Panc1 (cell line): ENCODE measurements around the gene ITGA3. TPM values are rescaled to one million over a fixed set of nuclear protein-coding genes. Genes with fewer than 3 reads are reported as not detected.

Source experiments
- ATAC-seq: fragments of 200-7000 bp; cut with Tn5 transposase; 2 replicates; pipeline ENCODE4 v1.9.1; 2020; ENCODE audit warnings: mild to moderate bottlenecking, moderate library complexity
- BruUV-seq: library from RNA; stranded (reverse); fragments of 400-500 nt; replicated peaks from 2 replicates; lab custom pipeline; 2021; lab: Mats Ljungman, UMichigan
- CTCF ChIA-PET: fragments of 300-600 bp; sonication (Branson Sonifier 250); formaldehyde crosslinking; loops from one replicate; lab custom pipeline; 2022; ENCODE audit warnings: antibody characterized with exemption; lab: Charles Lee
- POLR2A ChIA-PET: fragments of 300-600 bp; sonication (Branson Sonifier 250); formaldehyde crosslinking; loops from one replicate; lab custom pipeline; 2022; ENCODE audit warnings: antibody characterized with exemption; lab: Charles Lee
- DNase-seq: peaks from one replicate; pipeline ENCODE4 v3.0.0-alpha.2; 2010; ENCODE audit warnings: low read depth, low spot score
- H3K27ac ChIP-seq: 2 replicates; pipeline ENCODE4 v1.5.1; 2011; ENCODE audit warnings: mild to moderate bottlenecking, low read length, inconsistent platforms
- H3K27me3 ChIP-seq: fragments of 200-500 bp; sonication (Bioruptor generic); 2 replicates; pipeline ENCODE4 v1.6.0; 2014; ENCODE audit warnings: low read length, inconsistent platforms; ENCODE audit not compliant: control insufficient read depth, insufficient read depth
- H3K36me3 ChIP-seq: fragments of 200-500 bp; sonication (Bioruptor generic); 2 replicates; pipeline ENCODE4 v1.5.1; 2014; ENCODE audit warnings: inconsistent platforms, mild to moderate bottlenecking, low read length, moderate library complexity; ENCODE audit not compliant: control insufficient read depth, insufficient read depth
- H3K4me1 ChIP-seq: 2 replicates; pipeline ENCODE4 v1.5.1; 2011; ENCODE audit warnings: inconsistent platforms, mild to moderate bottlenecking, low read length, moderate library complexity; ENCODE audit not compliant: control insufficient read depth, insufficient read depth
- H3K4me3 ChIP-seq, 2 experiments: 2 replicates each; pipeline ENCODE4 v1.5.1; 2011 to 2012; ENCODE audit warnings: low read depth in 2 of 2, low read length in 2 of 2, mild to moderate bottlenecking in 2 of 2, inconsistent platforms in 1 of 2, moderate library complexity in 1 of 2
- H3K9me3 ChIP-seq: fragments of 200-500 bp; sonication (Bioruptor generic); 2 replicates; pipeline ENCODE4 v1.5.1; 2014; ENCODE audit warnings: low read depth, mild to moderate bottlenecking, inconsistent platforms, low read length, moderate library complexity; ENCODE audit not compliant: control insufficient read depth, insufficient read depth
- POLR2AphosphoS5 ChIP-seq: IDR thresholded peaks from 2 replicates; pipeline ENCODE4 v1.6.1; 2012; ENCODE audit warnings: mild to moderate bottlenecking, low read depth, low read length, moderate library complexity
- SIN3A ChIP-seq: IDR thresholded peaks from 2 replicates; pipeline ENCODE4 v1.6.1; 2012; ENCODE audit warnings: low read depth, mild to moderate bottlenecking, low read length, moderate library complexity, borderline replicate concordance; ENCODE audit not compliant: insufficient read depth
- TCF7L2 ChIP-seq: IDR thresholded peaks from 2 replicates; pipeline ENCODE4 v1.6.1; 2011; ENCODE audit warnings: mild to moderate bottlenecking, low read depth, low read length, inconsistent platforms
- in situ Hi-C: cut with HindIII; loops from 2 replicates; pipeline ENCODE4 v1.10.0; 2016; ENCODE audit warnings: low sequenced_read_pairs, low pct_unique_long_range_greater_than_20kb
- intact Hi-C: fragments of 100-400 bp; cut with micrococcal nuclease; formaldehyde crosslinking; loops from one replicate; pipeline ENCODE4 v1.10.0; 2022; ENCODE audit not compliant: unreplicated experiment
- total RNA-seq: library from RNA; stranded (reverse); gene quantifications from one replicate; pipeline ENCODE4 v1.2.1, GENCODE V29; 2021; ENCODE audit not compliant: unreplicated experiment
- TF ChIP-seq, protein P1 (sequence below): fragments of 450-650 bp; IDR thresholded peaks from 2 replicates; pipeline ENCODE4 v1.5.1; 2017; ENCODE audit warnings: mild to moderate bottlenecking
- TF ChIP-seq, protein P2 (sequence below), 2 experiments: IDR thresholded peaks; 2 replicates each; pipeline ENCODE4 v1.6.1; 2011 to 2012; ENCODE audit warnings: low read depth in 2 of 2, control low read depth in 1 of 2, low read length in 1 of 2, mild to moderate bottlenecking in 1 of 2, moderate library complexity in 1 of 2; ENCODE audit not compliant: insufficient read depth in 1 of 2

Gene ITGA3
- total RNA-seq, 1 experiment from 2014 or later, result 439 TPM

DNA sequence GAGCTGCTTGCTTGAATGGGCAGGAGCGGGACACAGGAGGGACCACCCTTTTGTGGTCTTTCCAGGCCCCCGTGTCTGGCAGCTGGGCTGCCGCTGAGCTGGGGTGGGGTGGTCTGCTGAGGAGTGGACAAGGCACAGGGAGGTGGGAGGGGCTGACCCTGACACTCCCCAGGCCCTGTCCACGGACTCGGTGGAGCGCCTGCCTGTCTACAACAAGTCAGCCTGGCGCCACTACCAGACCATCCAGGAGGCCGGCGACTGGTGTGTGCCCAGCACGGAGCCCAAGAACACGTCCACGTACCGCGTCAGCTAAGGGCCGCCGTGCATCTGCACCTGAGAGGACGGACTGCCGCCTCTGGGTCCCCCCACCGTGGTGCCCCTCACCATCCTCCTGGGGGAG is 53.9 kb downstream of the ITGA3 start:
- no peak for ATAC-seq
- Histone ChIP-seq H3K9me3 (no peaks in the 10 kb centered on the region), H3K4me3 (no peak overlapping the region), H3K4me1 (peaks cover 15% of the 10 kb centered on the region), H3K36me3 (no peaks in the 10 kb centered on the region), H3K27ac (no peak overlapping the region), H3K27me3 (no peaks in the 10 kb centered on the region)
- TF ChIP-seq POLR2AphosphoS5 (no peak), TCF7L2 (no peak), SIN3A (no peak)
- TF ChIP-seq, protein P1, sequence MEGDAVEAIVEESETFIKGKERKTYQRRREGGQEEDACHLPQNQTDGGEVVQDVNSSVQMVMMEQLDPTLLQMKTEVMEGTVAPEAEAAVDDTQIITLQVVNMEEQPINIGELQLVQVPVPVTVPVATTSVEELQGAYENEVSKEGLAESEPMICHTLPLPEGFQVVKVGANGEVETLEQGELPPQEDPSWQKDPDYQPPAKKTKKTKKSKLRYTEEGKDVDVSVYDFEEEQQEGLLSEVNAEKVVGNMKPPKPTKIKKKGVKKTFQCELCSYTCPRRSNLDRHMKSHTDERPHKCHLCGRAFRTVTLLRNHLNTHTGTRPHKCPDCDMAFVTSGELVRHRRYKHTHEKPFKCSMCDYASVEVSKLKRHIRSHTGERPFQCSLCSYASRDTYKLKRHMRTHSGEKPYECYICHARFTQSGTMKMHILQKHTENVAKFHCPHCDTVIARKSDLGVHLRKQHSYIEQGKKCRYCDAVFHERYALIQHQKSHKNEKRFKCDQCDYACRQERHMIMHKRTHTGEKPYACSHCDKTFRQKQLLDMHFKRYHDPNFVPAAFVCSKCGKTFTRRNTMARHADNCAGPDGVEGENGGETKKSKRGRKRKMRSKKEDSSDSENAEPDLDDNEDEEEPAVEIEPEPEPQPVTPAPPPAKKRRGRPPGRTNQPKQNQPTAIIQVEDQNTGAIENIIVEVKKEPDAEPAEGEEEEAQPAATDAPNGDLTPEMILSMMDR, result no peak
- TF ChIP-seq, protein P2, sequence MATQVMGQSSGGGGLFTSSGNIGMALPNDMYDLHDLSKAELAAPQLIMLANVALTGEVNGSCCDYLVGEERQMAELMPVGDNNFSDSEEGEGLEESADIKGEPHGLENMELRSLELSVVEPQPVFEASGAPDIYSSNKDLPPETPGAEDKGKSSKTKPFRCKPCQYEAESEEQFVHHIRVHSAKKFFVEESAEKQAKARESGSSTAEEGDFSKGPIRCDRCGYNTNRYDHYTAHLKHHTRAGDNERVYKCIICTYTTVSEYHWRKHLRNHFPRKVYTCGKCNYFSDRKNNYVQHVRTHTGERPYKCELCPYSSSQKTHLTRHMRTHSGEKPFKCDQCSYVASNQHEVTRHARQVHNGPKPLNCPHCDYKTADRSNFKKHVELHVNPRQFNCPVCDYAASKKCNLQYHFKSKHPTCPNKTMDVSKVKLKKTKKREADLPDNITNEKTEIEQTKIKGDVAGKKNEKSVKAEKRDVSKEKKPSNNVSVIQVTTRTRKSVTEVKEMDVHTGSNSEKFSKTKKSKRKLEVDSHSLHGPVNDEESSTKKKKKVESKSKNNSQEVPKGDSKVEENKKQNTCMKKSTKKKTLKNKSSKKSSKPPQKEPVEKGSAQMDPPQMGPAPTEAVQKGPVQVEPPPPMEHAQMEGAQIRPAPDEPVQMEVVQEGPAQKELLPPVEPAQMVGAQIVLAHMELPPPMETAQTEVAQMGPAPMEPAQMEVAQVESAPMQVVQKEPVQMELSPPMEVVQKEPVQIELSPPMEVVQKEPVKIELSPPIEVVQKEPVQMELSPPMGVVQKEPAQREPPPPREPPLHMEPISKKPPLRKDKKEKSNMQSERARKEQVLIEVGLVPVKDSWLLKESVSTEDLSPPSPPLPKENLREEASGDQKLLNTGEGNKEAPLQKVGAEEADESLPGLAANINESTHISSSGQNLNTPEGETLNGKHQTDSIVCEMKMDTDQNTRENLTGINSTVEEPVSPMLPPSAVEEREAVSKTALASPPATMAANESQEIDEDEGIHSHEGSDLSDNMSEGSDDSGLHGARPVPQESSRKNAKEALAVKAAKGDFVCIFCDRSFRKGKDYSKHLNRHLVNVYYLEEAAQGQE (IDR thresholded peaks at IDR 0.05; ENCODE audit: insufficient read depth in 1 of 2, low read depth in 2 of 2, low read length in 1 of 2), result no peak
- no TSS peak for BruUV-seq
- in situ Hi-C loops, result no loop called here
- POLR2A ChIA-PET, result no interaction called here
- intact Hi-C loops, result no loop called here
- DNase-seq, result no peak
- CTCF ChIA-PET, result no interaction called here

DNA sequence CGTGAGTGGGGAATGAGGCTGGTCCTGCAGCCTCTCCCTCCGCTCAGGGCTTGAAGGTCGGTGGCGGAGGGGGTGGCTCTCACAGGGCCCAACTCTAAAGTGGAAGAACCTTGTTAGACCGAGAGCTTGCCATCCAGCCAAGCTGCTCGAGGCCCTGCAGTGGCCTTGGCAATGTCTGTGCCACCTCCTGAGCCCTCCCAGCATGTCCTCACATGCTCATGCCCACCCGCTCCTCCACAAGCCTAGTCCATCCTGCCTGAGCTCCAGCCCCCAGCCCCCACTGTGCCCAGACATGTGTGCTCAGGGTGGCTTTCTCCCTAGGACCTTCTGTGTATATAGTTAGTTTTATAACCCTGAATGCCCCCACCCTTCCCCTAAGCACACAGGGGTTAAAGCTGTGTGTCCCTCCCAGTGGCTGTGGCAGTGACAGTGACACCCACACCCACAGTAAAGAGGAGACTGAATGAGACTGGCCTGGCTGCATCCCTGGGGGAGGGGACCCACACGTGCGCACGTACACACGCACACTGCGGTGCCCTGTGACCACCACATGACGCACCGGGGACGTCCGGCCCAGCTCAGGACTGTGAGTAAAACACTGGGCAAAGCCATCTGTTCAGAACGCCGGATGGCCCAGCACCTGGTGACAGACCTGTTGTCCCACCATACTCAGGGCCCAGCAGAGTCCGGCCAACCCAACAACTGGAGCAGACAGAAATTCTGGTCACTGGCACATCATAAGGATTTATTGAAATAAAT is 54.9 kb downstream of the ITGA3 start:
- DNase-seq (no peak), ATAC-seq (no peak)
- in situ Hi-C loops, result no loop called here
- no peaks in the 10 kb centered on the region for H3K9me3 ChIP-seq
- TF ChIP-seq SIN3A (no peak), POLR2AphosphoS5 (no peak), TCF7L2 (no peak)
- TF ChIP-seq, protein P1, result no peak
- H3K36me3 ChIP-seq, result no peaks in the 10 kb centered on the region
- H3K4me1 ChIP-seq, result peaks cover 15% of the 10 kb centered on the region
- H3K27me3 ChIP-seq, result no peaks in the 10 kb centered on the region
- CTCF ChIA-PET, result interaction anchor here (0.6 to 0.8 kb wide), 2 partner anchors 16 to 188 kb away, joined by 3 to 5 read pairs; no protein-coding TSS in a partner anchor
- no TSS peak for BruUV-seq
- POLR2A ChIA-PET, result no interaction called here
- intact Hi-C loops, result no loop called here
- no peak overlapping the region for H3K4me3 ChIP-seq
- no peak overlapping the region for H3K27ac ChIP-seq
